Keratinocyte (primary cell): ENCODE results near the gene AKAP6. TPM values are rescaled to one million over a fixed set of nuclear protein-coding genes. Genes with fewer than 3 reads are reported as not detected.

Experiments used
- DNase-seq: peaks from one replicate; pipeline ENCODE4 v3.0.0-alpha.2; 2011; ENCODE audit warnings: low read depth, missing footprints, low spot score
- FAIRE-seq: peaks from 2 replicates; lab custom pipeline; 2011; peaks lifted over from hg19 to GRCh38; lab: Jason Lieb, UNC
- H2AFZ ChIP-seq: 2 replicates; pipeline ENCODE4 v1.6.0; 2012; ENCODE audit warnings: low read length, control low read depth, inconsistent platforms; ENCODE audit not compliant: control insufficient read depth
- H3K27ac ChIP-seq: 2 replicates; pipeline ENCODE4 v1.5.1; 2011; ENCODE audit warnings: low read length; ENCODE audit not compliant: control insufficient read depth, insufficient read depth
- H3K27me3 ChIP-seq: 3 replicates; pipeline ENCODE4 v1.6.0; 2011; ENCODE audit warnings: low read length; ENCODE audit not compliant: control insufficient read depth, insufficient read depth; ENCODE audit errors: extremely low read depth
- H3K36me3 ChIP-seq, 2 experiments: 2 replicates in 1 of 2; 3 replicates in 1 of 2; pipeline ENCODE4 v1.5.1; 2011; ENCODE audit warnings: low read length in 2 of 2, mild to moderate bottlenecking in 1 of 2; ENCODE audit not compliant: control insufficient read depth in 2 of 2, insufficient read depth in 2 of 2; ENCODE audit errors: extremely low read depth in 1 of 2
- H3K4me1 ChIP-seq: 3 replicates; pipeline ENCODE4 v1.5.1; 2011; ENCODE audit warnings: low read length; ENCODE audit not compliant: control insufficient read depth, insufficient read depth; ENCODE audit errors: extremely low read depth
- H3K4me2 ChIP-seq: 3 replicates; pipeline ENCODE4 v1.6.0; 2011; ENCODE audit warnings: low read depth, low read length; ENCODE audit not compliant: control insufficient read depth, insufficient read depth; ENCODE audit errors: extremely low read depth
- H3K4me3 ChIP-seq, 3 experiments: fragments of 200-600 bp in 1 of 3; sonication (generic) in 1 of 3; 2 replicates in 2 of 3; 3 replicates in 1 of 3; pipeline ENCODE4 v1.5.1; 2011 to 2016; ENCODE audit warnings: low read length in 3 of 3, mild to moderate bottlenecking in 3 of 3, control low read depth in 2 of 3, inconsistent platforms in 1 of 3, low read depth in 1 of 3, mixed read lengths in 1 of 3, mixed run types in 1 of 3, moderate library complexity in 1 of 3; ENCODE audit not compliant: control insufficient read depth in 2 of 3, insufficient read depth in 2 of 3; ENCODE audit errors: extremely low read depth in 1 of 3
- H3K79me2 ChIP-seq: 2 replicates; pipeline ENCODE4 v1.6.0; 2012; ENCODE audit warnings: low read length; ENCODE audit not compliant: control insufficient read depth, insufficient read depth
- H3K9ac ChIP-seq: 3 replicates; pipeline ENCODE4 v1.6.0; 2011; ENCODE audit warnings: low read length; ENCODE audit not compliant: control insufficient read depth, insufficient read depth; ENCODE audit errors: extremely low read depth
- H3K9me1 ChIP-seq: 3 replicates; pipeline ENCODE4 v1.6.0; 2011; ENCODE audit warnings: low read length; ENCODE audit not compliant: control insufficient read depth, insufficient read depth; ENCODE audit errors: extremely low read depth
- H3K9me3 ChIP-seq: 2 replicates; pipeline ENCODE4 v1.5.1; 2012; ENCODE audit warnings: low read depth, low read length; ENCODE audit not compliant: control insufficient read depth
- H4K20me1 ChIP-seq: 3 replicates; pipeline ENCODE4 v1.6.0; 2011; ENCODE audit warnings: low read length; ENCODE audit not compliant: control insufficient read depth, insufficient read depth; ENCODE audit errors: extremely low read depth
- EZH2 ChIP-seq: IDR thresholded peaks from one replicate; pipeline ENCODE4 v1.6.1; 2012; ENCODE audit warnings: inconsistent platforms, mild to moderate bottlenecking, low read length, moderate library complexity
- dilution Hi-C: fragments of 300-500 bp; cut with MboI; formaldehyde crosslinking; loops from one replicate; pipeline ENCODE4 v1.7.0; 2020; ENCODE audit warnings: low sequenced_read_pairs; ENCODE audit not compliant: extremely low pct_ligation_motif_present
- polyA plus RNA-seq, 5 experiments: library from polyadenylated mRNA; depleted of rRNA in 3 of 5; stranded (reverse) in 3 of 5; stranded (forward) in 1 of 5; unstranded in 1 of 5; fragments of >200 nt; gene quantifications; 1 replicate in 1 of 5; 2 replicates in 3 of 5; 3 replicates in 1 of 5; pipeline versions ENCODE4 v1.2.1 to v1.2.3, GENCODE V29; 2011 to 2012; ENCODE audit warnings: missing spikeins in 2 of 5, low read depth in 1 of 5, low replicate concordance in 1 of 5
- TF ChIP-seq, protein P1 (sequence below), 3 experiments: IDR thresholded peaks in 1 of 3; conservative IDR thresholded peaks in 1 of 3; optimal IDR thresholded peaks in 1 of 3; 2 replicates in 2 of 3; 3 replicates in 1 of 3; pipeline versions ENCODE3 to v1.5.1; 2011; ENCODE audit warnings: low read length in 3 of 3, mild to moderate bottlenecking in 3 of 3, moderate library complexity in 2 of 3, control low read depth in 1 of 3, inconsistent platforms in 1 of 3; ENCODE audit not compliant: insufficient read depth in 2 of 3; ENCODE audit errors: extremely low read depth in 1 of 3

The AKAP6 gene
- polyA plus RNA-seq, 1 donor (not counting 4 experiments of a cell fraction or from before 2014, with no cell fraction given) = 2.0 TPM

DNA sequence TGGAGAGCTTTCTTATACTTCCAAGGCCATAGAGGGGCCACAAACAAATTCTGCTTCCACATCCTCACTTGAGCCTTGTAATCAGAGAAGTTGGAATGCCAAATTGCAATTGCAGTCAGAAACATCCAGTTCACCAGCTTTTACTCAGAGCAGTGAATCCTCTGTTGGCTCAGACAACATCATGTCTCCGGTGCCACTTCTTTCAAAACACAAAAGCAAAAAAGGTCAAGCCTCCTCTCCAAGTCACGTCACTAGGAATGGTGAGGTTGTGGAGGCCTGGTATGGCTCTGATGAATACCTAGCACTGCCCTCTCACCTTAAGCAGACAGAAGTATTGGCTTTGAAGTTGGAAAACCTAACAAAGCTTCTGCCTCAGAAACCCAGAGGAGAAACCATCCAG is 217.1 kb downstream of the AKAP6 start:
- Histone ChIP-seq H3K4me2 (no peak overlapping the region), H3K27ac (no peak overlapping the region), H3K36me3 (no peaks in the 10 kb centered on the region), H3K4me1 (no peaks in the 10 kb centered on the region), H3K4me3 (no peak overlapping the region), H3K79me2 (no peaks in the 10 kb centered on the region), H3K9ac (no peak overlapping the region), H2AFZ (no peak overlapping the region), H3K27me3 (no peaks in the 10 kb centered on the region), H3K9me3 (no peaks in the 10 kb centered on the region), H3K9me1 (no peaks in the 10 kb centered on the region), H4K20me1 (no peaks in the 10 kb centered on the region)
- dilution Hi-C loops = no loop called here
- no peak for FAIRE-seq
- DNase-seq = no peak
- TF ChIP-seq EZH2 = no peak
- TF ChIP-seq, protein P1, sequence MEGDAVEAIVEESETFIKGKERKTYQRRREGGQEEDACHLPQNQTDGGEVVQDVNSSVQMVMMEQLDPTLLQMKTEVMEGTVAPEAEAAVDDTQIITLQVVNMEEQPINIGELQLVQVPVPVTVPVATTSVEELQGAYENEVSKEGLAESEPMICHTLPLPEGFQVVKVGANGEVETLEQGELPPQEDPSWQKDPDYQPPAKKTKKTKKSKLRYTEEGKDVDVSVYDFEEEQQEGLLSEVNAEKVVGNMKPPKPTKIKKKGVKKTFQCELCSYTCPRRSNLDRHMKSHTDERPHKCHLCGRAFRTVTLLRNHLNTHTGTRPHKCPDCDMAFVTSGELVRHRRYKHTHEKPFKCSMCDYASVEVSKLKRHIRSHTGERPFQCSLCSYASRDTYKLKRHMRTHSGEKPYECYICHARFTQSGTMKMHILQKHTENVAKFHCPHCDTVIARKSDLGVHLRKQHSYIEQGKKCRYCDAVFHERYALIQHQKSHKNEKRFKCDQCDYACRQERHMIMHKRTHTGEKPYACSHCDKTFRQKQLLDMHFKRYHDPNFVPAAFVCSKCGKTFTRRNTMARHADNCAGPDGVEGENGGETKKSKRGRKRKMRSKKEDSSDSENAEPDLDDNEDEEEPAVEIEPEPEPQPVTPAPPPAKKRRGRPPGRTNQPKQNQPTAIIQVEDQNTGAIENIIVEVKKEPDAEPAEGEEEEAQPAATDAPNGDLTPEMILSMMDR (optimal IDR thresholded peaks at IDR 0.05 in 1 of 3, IDR thresholded peaks at IDR 0.05 in 1 of 3, conservative IDR thresholded peaks at IDR 0.05 in 1 of 3; ENCODE audit: extremely low read depth in 1 of 3, insufficient read depth in 2 of 3, low read length in 3 of 3) = no peak

DNA sequence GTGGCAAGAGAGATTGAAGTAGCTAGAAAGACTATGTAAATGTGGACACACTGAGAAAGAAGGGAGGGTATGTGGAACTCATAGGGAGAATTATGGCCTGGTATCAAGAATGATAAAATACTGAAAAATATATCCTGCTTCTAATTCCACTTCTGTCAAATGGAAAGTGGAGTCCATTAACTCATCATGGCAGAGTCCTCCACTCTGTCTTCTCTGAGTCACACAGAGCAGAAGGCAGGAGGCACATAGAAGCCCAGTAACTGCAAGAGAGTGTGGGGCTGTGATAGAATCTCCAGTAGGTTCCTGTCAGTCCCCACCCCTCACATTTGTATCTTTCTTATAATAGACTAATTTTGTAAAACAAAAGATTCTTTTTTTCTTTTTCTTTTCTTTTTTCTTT is 223.7 kb downstream of the AKAP6 start:
- Histone ChIP-seq H3K79me2 (no peaks in the 10 kb centered on the region), H3K4me1 (no peaks in the 10 kb centered on the region), H3K4me2 (no peak overlapping the region), H3K4me3 (no peak overlapping the region), H3K27ac (no peak overlapping the region), H3K9me1 (no peaks in the 10 kb centered on the region), H3K27me3 (no peaks in the 10 kb centered on the region), H3K9me3 (no peaks in the 10 kb centered on the region), H3K36me3 (no peaks in the 10 kb centered on the region), H4K20me1 (no peaks in the 10 kb centered on the region), H2AFZ (no peak overlapping the region), H3K9ac (no peak overlapping the region)
- DNase-seq (no peak), FAIRE-seq (no peak)
- TF ChIP-seq, protein P1 (optimal IDR thresholded peaks at IDR 0.05 in 1 of 3, IDR thresholded peaks at IDR 0.05 in 1 of 3, conservative IDR thresholded peaks at IDR 0.05 in 1 of 3; ENCODE audit: extremely low read depth in 1 of 3, insufficient read depth in 2 of 3, low read length in 3 of 3) = no peak
- TF ChIP-seq EZH2 = no peak
- dilution Hi-C loops = no loop called here
